Measurements from ENCODE around the gene TAOK2. TPM values are rescaled to one million over a fixed set of nuclear protein-coding genes. Genes with fewer than 3 reads are reported as not detected.

Gene TAOK2
- total RNA-seq, 1 donor from 2014 or later: 178 TPM

DNA sequence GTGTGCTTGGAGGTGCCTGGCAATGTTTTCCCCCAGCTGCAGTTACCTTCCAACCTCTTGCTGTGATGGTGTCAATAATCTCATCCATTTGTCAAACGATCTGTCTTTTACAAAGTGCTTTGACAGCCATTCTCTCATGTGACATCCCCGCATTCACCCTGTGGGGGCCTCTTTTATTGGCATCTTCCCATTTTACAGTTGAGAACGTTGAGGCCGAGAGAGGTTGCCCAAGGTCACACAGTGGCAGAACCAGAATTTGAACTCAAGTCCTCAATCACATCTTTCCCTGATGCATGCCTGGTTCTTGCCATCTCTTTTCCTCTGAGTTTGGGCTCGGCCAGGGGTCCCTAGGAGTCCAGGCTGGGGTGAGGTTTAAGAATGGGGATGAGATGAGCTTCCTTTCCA is 1.5 kb downstream of the TAOK2 start:
- DNase-seq (ENCODE audit: low spot score): no peak
- peak overlapping the region; percentile 99 for H3K27ac Mint-ChIP-seq (ENCODE audit: unreplicated experiment)
- H3K9me3 Mint-ChIP-seq (ENCODE audit: unreplicated experiment): no peaks in the 10 kb centered on the region
- peaks cover 27% of the 10 kb centered on the region for H3K27me3 Mint-ChIP-seq (ENCODE audit: unreplicated experiment)
- H3K4me1 Mint-ChIP-seq (ENCODE audit: unreplicated experiment): peaks cover 64% of the 10 kb centered on the region
- H3K36me3 Mint-ChIP-seq (ENCODE audit: low read depth, unreplicated experiment): peaks cover 53% of the 10 kb centered on the region
- TF ChIP-seq, protein P1, sequence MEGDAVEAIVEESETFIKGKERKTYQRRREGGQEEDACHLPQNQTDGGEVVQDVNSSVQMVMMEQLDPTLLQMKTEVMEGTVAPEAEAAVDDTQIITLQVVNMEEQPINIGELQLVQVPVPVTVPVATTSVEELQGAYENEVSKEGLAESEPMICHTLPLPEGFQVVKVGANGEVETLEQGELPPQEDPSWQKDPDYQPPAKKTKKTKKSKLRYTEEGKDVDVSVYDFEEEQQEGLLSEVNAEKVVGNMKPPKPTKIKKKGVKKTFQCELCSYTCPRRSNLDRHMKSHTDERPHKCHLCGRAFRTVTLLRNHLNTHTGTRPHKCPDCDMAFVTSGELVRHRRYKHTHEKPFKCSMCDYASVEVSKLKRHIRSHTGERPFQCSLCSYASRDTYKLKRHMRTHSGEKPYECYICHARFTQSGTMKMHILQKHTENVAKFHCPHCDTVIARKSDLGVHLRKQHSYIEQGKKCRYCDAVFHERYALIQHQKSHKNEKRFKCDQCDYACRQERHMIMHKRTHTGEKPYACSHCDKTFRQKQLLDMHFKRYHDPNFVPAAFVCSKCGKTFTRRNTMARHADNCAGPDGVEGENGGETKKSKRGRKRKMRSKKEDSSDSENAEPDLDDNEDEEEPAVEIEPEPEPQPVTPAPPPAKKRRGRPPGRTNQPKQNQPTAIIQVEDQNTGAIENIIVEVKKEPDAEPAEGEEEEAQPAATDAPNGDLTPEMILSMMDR (IDR thresholded peaks at IDR 0.05; ENCODE audit: unreplicated experiment): no peak
- peak overlapping the region; percentile 96 for H3K4me3 Mint-ChIP-seq (ENCODE audit: unreplicated experiment)

GRCh38 chr16:29975811-29976511 is 2.3 kb downstream of the TAOK2 start:
- H3K4me1 Mint-ChIP-seq (ENCODE audit: unreplicated experiment): peaks cover 69% of the 10 kb centered on the region
- H3K27ac Mint-ChIP-seq (ENCODE audit: unreplicated experiment): peak overlapping the region; percentile 99
- TF ChIP-seq, protein P1 (IDR thresholded peaks at IDR 0.05; ENCODE audit: unreplicated experiment): no peak
- peak overlapping the region; percentile 96 for H3K4me3 Mint-ChIP-seq (ENCODE audit: unreplicated experiment)
- H3K9me3 Mint-ChIP-seq (ENCODE audit: unreplicated experiment): no peaks in the 10 kb centered on the region
- DNase-seq (ENCODE audit: low spot score): no peak
- peaks cover 27% of the 10 kb centered on the region for H3K27me3 Mint-ChIP-seq (ENCODE audit: unreplicated experiment)
- peaks cover 59% of the 10 kb centered on the region for H3K36me3 Mint-ChIP-seq (ENCODE audit: low read depth, unreplicated experiment)

- H3K27me3 Mint-ChIP-seq (ENCODE audit: unreplicated experiment): peaks cover 28% of the 10 kb centered on the region
Measured at GRCh38 chr16:29977063-29977825, 3.6 kb downstream of the TAOK2 start.

DNA sequence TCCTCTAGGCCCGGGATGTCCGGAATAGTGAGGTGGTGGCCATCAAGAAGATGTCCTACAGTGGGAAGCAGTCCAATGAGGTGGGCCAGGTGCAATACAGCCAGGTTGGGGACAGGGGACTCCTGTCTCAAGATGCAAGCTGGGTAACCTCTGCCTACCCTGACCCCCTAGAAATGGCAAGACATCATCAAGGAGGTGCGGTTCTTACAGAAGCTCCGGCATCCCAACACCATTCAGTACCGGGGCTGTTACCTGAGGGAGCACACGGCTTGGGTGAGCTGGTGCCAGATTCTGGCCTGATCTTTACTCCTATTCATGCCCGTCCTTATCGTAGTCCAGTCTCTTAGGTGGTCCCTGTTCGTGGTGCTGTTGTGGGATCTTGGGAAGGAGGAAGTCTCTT is 4.4 kb downstream of the TAOK2 start:
- Mint-ChIP-seq H3K36me3 (ENCODE audit: low read depth, unreplicated experiment) (peaks cover 56% of the 10 kb centered on the region), H3K27ac (ENCODE audit: unreplicated experiment) (peak overlapping the region; percentile 99), H3K4me1 (ENCODE audit: unreplicated experiment) (peaks cover 69% of the 10 kb centered on the region), H3K27me3 (ENCODE audit: unreplicated experiment) (peaks cover 26% of the 10 kb centered on the region), H3K4me3 (ENCODE audit: unreplicated experiment) (peak overlapping the region; percentile 96), H3K9me3 (ENCODE audit: unreplicated experiment) (no peaks in the 10 kb centered on the region)
- DNase-seq (ENCODE audit: low spot score): no peak
- TF ChIP-seq, protein P1 (IDR thresholded peaks at IDR 0.05; ENCODE audit: unreplicated experiment): no peak

More at GRCh38 chr16:29977063-29977825, 3.6 kb downstream of the TAOK2 start:
- H3K9me3 Mint-ChIP-seq (ENCODE audit: unreplicated experiment): no peaks in the 10 kb centered on the region
- TF ChIP-seq, protein P1 (IDR thresholded peaks at IDR 0.05; ENCODE audit: unreplicated experiment): no peak
- H3K36me3 Mint-ChIP-seq (ENCODE audit: low read depth, unreplicated experiment): peaks cover 55% of the 10 kb centered on the region
- H3K4me3 Mint-ChIP-seq (ENCODE audit: unreplicated experiment): peak overlapping the region; percentile 96
- peaks cover 72% of the 10 kb centered on the region for H3K4me1 Mint-ChIP-seq (ENCODE audit: unreplicated experiment)
- peak overlapping the region; percentile 99 for H3K27ac Mint-ChIP-seq (ENCODE audit: unreplicated experiment)
- DNase-seq (ENCODE audit: low spot score): peak; percentile 68
